HG03066 (cell line): ENCODE results near the gene FAAP24.
"Not testable (repeated sequence)": the region's sequence is repeated elsewhere in the genome, so short reads cannot be mapped to it uniquely, and the experiment has no call there.

Experiments used
- ATAC-seq: cut with Tn5 transposase; IDR thresholded peaks from one replicate; pipeline ENCODE4 v1.9.1; 2021; ENCODE audit warnings: low read depth; ENCODE audit not compliant: unreplicated experiment

The FAAP24 gene

GRCh38 chr19:32971715-32972540, at the start of gene FAAP24, which contains the start of gene CEP89:
FAAP24 (plus strand) TSS chr19:32972242; CDS start chr19:32973197, 955 bp downstream.
CEP89 (minus strand) TSS chr19:32971958; CDS start chr19:32971874, 84 bp downstream.
- ATAC-seq = peak; percentile 98

GRCh38 chr19:32924200-32924599, 47.8 kb upstream of the FAAP24 start:
- no peak for ATAC-seq

GRCh38 chr19:32928806-32929205, 43.2 kb upstream of the FAAP24 start:
- no peak for ATAC-seq

GRCh38 chr19:32930567-32930966, 41.5 kb upstream of the FAAP24 start:
- ATAC-seq = no peak

GRCh38 chr19:32933571-32933970, 38.5 kb upstream of the FAAP24 start:
- ATAC-seq = no peak

GRCh38 chr19:32935629-32936028, 36.4 kb upstream of the FAAP24 start:
- ATAC-seq = no peak

GRCh38 chr19:32936065-32936464, 36.0 kb upstream of the FAAP24 start:
- ATAC-seq = no peak

GRCh38 chr19:32941273-32941672, 30.8 kb upstream of the FAAP24 start:
- ATAC-seq = not testable (repeated sequence)

GRCh38 chr19:32945260-32945659, 26.8 kb upstream of the FAAP24 start:
- ATAC-seq = no peak

GRCh38 chr19:32966750-32967149, 5.3 kb upstream of the FAAP24 start:
- no peak for ATAC-seq

- no peak for ATAC-seq
Measured at GRCh38 chr19:32969549-32969948, 2.5 kb upstream of the FAAP24 start.

- ATAC-seq = no peak
Measured at GRCh38 chr19:32971012-32971595, 938 bp upstream of the FAAP24 start.

GRCh38 chr19:32976223-32976805, 4.3 kb downstream of the FAAP24 start:
- no peak for ATAC-seq

GRCh38 chr19:32977280-32977679, 5.2 kb downstream of the FAAP24 start:
- ATAC-seq = no peak

GRCh38 chr19:32977813-32978212, 5.8 kb downstream of the FAAP24 start:
- ATAC-seq = not testable (repeated sequence)

GRCh38 chr19:32979807-32980206, 7.8 kb downstream of the FAAP24 start:
- not testable (repeated sequence) for ATAC-seq

- ATAC-seq = not testable (repeated sequence)
Measured at GRCh38 chr19:32982488-32982887, 10.4 kb downstream of the FAAP24 start.

GRCh38 chr19:32988254-32988653, 16.2 kb downstream of the FAAP24 start:
- ATAC-seq = not testable (repeated sequence)

- no peak for ATAC-seq
Measured at GRCh38 chr19:32988724-32989123, 16.7 kb downstream of the FAAP24 start.

- not testable (repeated sequence) for ATAC-seq
Measured at GRCh38 chr19:32995966-32996365, 23.9 kb downstream of the FAAP24 start.

GRCh38 chr19:32997061-32997464, 25.0 kb downstream of the FAAP24 start:
- ATAC-seq = not testable (repeated sequence)
